COLO829 (cell line): ENCODE measurements around the gene GIPC2.
"Not testable (repeated sequence)": the region's sequence is repeated elsewhere in the genome, so short reads cannot be mapped to it uniquely, and the experiment has no call there.

ENCODE experiments used
- DNase-seq: peaks from one replicate; pipeline ENCODE4 v3.0.0; 2012; ENCODE audit warnings: low spot score

GIPC2 gene

GRCh38 chr1:78069784-78070183, 24.0 kb downstream of the GIPC2 start:
- DNase-seq: no peak

- DNase-seq: no peak
Observed at GRCh38 chr1:78070210-78070609, 24.4 kb downstream of the GIPC2 start.

- DNase-seq: peak; percentile 90
Observed at GRCh38 chr1:78070758-78071157, 25.0 kb downstream of the GIPC2 start.

- no peak for DNase-seq
Observed at GRCh38 chr1:78071696-78072095, 25.9 kb downstream of the GIPC2 start.

- DNase-seq: no peak
Observed at GRCh38 chr1:78072216-78072615, 26.4 kb downstream of the GIPC2 start.

GRCh38 chr1:78073441-78073840, 27.7 kb downstream of the GIPC2 start:
- DNase-seq: no peak

- DNase-seq: no peak
Observed at GRCh38 chr1:78075621-78076020, 29.9 kb downstream of the GIPC2 start.

- DNase-seq: no peak
Observed at GRCh38 chr1:78078358-78078757, 32.6 kb downstream of the GIPC2 start.

- DNase-seq: no peak
Observed at GRCh38 chr1:78079580-78079979, 33.8 kb downstream of the GIPC2 start.

- no peak for DNase-seq
Observed at GRCh38 chr1:78080767-78081166, 35.0 kb downstream of the GIPC2 start.

- no peak for DNase-seq
Observed at GRCh38 chr1:78081980-78082860, 36.5 kb downstream of the GIPC2 start.

- DNase-seq: not testable (repeated sequence)
Observed at GRCh38 chr1:78084639-78085038, 38.9 kb downstream of the GIPC2 start.

GRCh38 chr1:78086697-78087096, 40.9 kb downstream of the GIPC2 start:
- no peak for DNase-seq

GRCh38 chr1:78088015-78088414, 42.2 kb downstream of the GIPC2 start:
- DNase-seq: no peak

GRCh38 chr1:78088486-78088885, 42.7 kb downstream of the GIPC2 start:
- DNase-seq: no peak

- no peak for DNase-seq
Observed at GRCh38 chr1:78089010-78089409, 43.2 kb downstream of the GIPC2 start.

- DNase-seq: no peak
Observed at GRCh38 chr1:78090472-78091133, 44.8 kb downstream of the GIPC2 start.

GRCh38 chr1:78091215-78091813, 45.5 kb downstream of the GIPC2 start:
- no peak for DNase-seq

- DNase-seq: no peak
Observed at GRCh38 chr1:78091886-78092285, 46.1 kb downstream of the GIPC2 start.

- DNase-seq: no peak
Observed at GRCh38 chr1:78092643-78093042, 46.9 kb downstream of the GIPC2 start.

- DNase-seq: no peak
Observed at GRCh38 chr1:78093560-78093959, 47.8 kb downstream of the GIPC2 start.

GRCh38 chr1:78094639-78095038, 48.9 kb downstream of the GIPC2 start:
- no peak for DNase-seq

GRCh38 chr1:78095593-78095992, 49.8 kb downstream of the GIPC2 start:
- DNase-seq: peak; percentile 23
